ENCODE results near the gene BRDT. TPM values are rescaled to one million over a fixed set of nuclear protein-coding genes. Genes with fewer than 3 reads are reported as not detected.

The BRDT gene
- total and polyA plus RNA-seq, 2 donors (not counting 3 experiments of a cell fraction or from before 2014, with no cell fraction given): not detected

- Histone ChIP-seq H3K36me3 (ENCODE audit: control insufficient read depth in 2 of 2, extremely low read depth in 1 of 2, insufficient read depth in 2 of 2, low read length in 2 of 2) (no peaks in the 10 kb centered on the region), H3K9me1 (replicated peaks; ENCODE audit: control insufficient read depth, extremely low read depth, insufficient read depth, low read length) (no peaks in the 10 kb centered on the region), H3K4me1 (ENCODE audit: control insufficient read depth, extremely low read depth, insufficient read depth, low read length) (no peaks in the 10 kb centered on the region), H3K27me3 (ENCODE audit: control insufficient read depth in 2 of 2, insufficient read depth in 2 of 2, low read length in 2 of 2) (no peaks in the 10 kb centered on the region), H3K79me2 (ENCODE audit: control insufficient read depth, insufficient read depth, low read length) (no peaks in the 10 kb centered on the region), H3K9ac (replicated peaks; ENCODE audit: extremely low read depth, insufficient read depth, low read length) (no peak overlapping the region), H2AFZ (ENCODE audit: low read depth, low read length) (no peak overlapping the region), H4K20me1 (replicated peaks; ENCODE audit: control insufficient read depth, extremely low read depth, insufficient read depth, low read length) (no peaks in the 10 kb centered on the region), H3K4me3 (replicated peaks in 1 of 3; ENCODE audit: insufficient read depth in 1 of 3, low read depth in 1 of 3, low read length in 3 of 3) (no peak overlapping the region), H3K27ac (ENCODE audit: insufficient read depth, low read depth, low read length) (no peak overlapping the region), H3K4me2 (ENCODE audit: insufficient read depth, low read length) (no peak overlapping the region), H3K9me3 (replicated peaks; ENCODE audit: control insufficient read depth, insufficient read depth, low read length) (no peaks in the 10 kb centered on the region)
- intact Hi-C loops (cut with micrococcal nuclease) (no loop called here), dilution Hi-C loops (cut with MboI; ENCODE audit: extremely low pct_ligation_motif_present, low sequenced_read_pairs) (no loop called here)
- TF ChIP-seq GATA2 (IDR thresholded peaks at IDR 0.05; ENCODE audit: insufficient read depth, insufficient read length, low read depth, low read length) (no peak), POLR2A (IDR thresholded peaks at IDR 0.05; ENCODE audit: low read depth, low read length) (no peak), MYC (IDR thresholded peaks at IDR 0.05; ENCODE audit: low read depth, low read length) (no peak), EZH2 (IDR thresholded peaks at IDR 0.05; ENCODE audit: borderline replicate concordance, low read depth, low read length, severe bottlenecking) (no peak), POLR2AphosphoS5 (IDR thresholded peaks at IDR 0.05; ENCODE audit: insufficient read depth, low read depth, low read length) (no peak), JUN (IDR thresholded peaks at IDR 0.05; ENCODE audit: borderline replicate concordance, insufficient read depth, insufficient read length, low read depth) (no peak), FOS (IDR thresholded peaks at IDR 0.05; ENCODE audit: borderline replicate concordance, insufficient read depth, low read length) (no peak)
- TF ChIP-seq, protein P1, sequence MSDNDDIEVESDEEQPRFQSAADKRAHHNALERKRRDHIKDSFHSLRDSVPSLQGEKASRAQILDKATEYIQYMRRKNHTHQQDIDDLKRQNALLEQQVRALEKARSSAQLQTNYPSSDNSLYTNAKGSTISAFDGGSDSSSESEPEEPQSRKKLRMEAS (IDR thresholded peaks at IDR 0.05; ENCODE audit: insufficient read depth, insufficient read length): no peak
- TF ChIP-seq, protein P2, sequence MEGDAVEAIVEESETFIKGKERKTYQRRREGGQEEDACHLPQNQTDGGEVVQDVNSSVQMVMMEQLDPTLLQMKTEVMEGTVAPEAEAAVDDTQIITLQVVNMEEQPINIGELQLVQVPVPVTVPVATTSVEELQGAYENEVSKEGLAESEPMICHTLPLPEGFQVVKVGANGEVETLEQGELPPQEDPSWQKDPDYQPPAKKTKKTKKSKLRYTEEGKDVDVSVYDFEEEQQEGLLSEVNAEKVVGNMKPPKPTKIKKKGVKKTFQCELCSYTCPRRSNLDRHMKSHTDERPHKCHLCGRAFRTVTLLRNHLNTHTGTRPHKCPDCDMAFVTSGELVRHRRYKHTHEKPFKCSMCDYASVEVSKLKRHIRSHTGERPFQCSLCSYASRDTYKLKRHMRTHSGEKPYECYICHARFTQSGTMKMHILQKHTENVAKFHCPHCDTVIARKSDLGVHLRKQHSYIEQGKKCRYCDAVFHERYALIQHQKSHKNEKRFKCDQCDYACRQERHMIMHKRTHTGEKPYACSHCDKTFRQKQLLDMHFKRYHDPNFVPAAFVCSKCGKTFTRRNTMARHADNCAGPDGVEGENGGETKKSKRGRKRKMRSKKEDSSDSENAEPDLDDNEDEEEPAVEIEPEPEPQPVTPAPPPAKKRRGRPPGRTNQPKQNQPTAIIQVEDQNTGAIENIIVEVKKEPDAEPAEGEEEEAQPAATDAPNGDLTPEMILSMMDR (IDR thresholded peaks at IDR 0.05; ENCODE audit: extremely low read depth in 1 of 2, insufficient read depth in 1 of 2, low read depth in 1 of 2, low read length in 2 of 2): no peak
- CTCF ChIA-PET: interaction anchor here (1.5 to 1.7 kb wide), 2 partner anchors 8 to 354 kb away, joined by 4 to 9 read pairs; no protein-coding TSS in a partner anchor
- FAIRE-seq (no peak), DNase-seq (ENCODE audit: low read depth, low spot score) (no peak)
- BruUV-seq (replicated peaks): no TSS peak
- POLR2A ChIA-PET: no interaction called here
Measured at GRCh38 chr1:91937613-91938012, 11.6 kb upstream of the BRDT start.

Data from endothelial cell of umbilical vein (primary cell).